GM18867 (cell line): ENCODE results near the gene CARD11.

Experiments used
- ATAC-seq: cut with Tn5 transposase; IDR thresholded peaks from one replicate; pipeline ENCODE4 v1.9.1; 2021; ENCODE audit warnings: mild to moderate bottlenecking, moderate library complexity; ENCODE audit not compliant: unreplicated experiment

Gene CARD11

DNA sequence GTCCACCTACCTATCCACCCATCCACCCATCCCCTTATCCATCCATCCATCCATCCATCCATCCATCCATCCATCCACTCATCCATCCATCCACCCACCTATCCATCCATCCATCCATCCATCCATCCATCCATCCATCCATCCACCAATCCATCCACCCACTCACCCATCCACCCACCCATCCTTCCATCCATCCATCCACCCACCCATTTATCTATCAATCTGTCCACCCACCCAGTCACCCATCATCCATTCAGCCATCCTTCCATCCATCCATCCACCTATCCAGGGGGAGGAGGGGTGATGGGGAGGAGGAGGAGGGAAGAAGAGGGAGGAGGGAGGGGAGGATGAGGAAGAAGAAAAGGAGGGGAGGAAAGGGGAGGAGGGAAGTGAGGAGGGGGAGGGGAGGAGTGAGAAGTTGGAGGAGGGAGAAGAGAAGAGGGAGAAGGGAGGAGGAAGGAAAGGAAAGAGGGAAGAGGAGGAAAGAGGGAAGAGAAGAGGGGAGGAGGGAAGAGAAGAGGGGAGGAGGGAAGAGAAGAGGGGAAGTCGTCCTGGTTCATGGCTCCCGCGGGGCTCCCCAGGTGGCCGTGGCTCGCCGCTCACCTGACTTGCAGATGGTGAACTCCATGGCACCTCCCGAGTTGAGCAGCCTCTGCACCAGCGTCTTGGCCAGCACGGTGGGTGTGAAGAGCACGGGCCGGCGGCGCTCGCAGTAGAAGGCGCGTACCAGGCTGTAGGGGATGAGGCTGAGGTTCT, 130.8 kb downstream of the CARD11 start:
- no peak for ATAC-seq

DNA sequence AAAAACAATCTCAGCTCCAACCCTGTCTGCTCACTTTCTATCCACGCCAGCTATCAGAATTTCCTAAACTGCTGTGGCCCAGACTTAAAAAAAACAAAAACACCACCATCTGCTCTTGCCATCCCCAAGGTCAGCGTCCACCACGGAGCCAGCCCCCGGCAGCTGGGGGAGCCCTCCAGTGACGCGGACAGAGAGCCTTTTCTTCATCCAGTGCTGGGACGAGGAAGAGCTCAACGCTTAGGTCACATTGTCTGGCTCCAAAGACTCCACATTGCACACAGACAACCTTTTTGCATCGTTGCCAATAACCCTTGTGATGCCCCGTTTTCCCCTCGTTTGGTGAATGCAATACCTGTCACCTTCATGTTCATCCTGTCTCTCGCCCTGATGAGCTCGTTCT, 132.2 kb downstream of the CARD11 start:
- ATAC-seq = no peak

DNA sequence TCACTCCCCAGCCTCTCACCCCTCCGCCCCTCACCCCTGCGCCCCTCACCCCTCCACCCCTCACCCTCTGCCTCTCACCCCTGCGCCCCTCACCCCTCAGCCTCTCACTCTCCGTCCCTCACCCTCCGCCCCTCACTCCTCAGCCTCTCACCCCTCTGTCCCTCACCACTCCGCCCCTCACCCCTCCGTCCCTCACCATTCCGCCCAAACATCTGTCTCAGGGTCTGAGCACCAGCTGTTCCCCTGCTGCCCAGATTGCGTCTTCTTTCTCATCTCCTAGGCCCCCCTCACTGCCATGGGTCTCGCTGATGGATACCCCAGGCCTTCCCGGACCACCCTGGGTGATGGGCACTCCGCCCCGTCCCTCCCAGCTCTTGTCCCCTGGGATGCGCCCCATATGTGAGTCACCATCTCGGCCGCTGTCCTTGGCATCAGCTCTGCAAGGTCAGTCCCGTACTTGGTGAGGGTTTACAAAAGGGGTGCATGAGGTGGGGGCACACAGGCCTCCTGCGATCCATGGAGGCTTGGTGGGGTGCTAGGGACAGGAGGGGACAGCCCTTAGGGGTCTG, 134.1 kb downstream of the CARD11 start:
- no peak for ATAC-seq

DNA sequence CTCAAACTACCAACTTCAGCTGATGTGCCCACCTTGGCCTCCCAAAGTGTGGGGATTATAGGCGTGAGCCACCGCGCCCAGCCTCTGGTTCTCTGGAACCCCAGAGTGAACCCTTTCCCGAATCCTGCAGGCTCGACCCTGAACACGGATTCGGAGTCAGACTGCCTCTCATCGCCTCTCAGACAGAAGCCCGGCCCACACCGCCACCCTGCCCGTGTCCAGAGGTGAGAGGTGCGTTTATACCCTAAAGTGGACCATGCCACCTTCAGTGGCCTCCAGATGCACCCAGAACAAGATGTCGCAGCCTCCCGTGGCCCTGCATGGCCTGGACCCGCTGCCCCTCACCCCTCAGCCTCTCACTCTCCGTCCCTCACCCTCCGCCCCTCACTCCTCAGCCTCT, 134.6 kb downstream of the CARD11 start:
- ATAC-seq = no peak

DNA sequence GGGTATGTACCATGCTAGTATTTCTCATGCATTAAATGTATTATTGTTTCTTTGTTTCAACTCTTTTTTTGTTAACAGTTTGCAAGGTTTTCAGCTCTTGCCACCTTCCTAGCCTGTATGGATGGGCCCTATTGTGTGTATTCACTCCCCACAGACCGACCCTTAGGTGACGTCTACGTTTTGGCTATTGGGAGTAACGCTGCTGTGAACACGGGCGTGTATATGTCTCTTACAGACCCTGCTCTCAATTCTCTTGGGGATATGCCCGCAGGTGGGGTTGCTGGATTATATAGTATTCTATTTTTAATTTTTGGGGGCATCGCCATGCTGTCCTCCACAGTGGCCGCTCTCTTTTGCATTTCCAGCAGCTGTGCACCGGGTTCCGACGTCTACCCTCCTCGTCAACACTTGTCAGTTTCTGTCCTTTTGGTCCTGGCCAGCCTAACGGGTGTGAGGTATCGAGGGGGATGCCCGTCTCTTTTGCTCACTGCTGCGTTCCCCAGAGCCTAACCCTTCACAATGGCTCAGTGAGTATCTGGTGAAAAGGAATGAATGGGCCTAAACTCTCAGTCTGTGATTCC, 135.5 kb downstream of the CARD11 start:
- ATAC-seq = no peak

DNA sequence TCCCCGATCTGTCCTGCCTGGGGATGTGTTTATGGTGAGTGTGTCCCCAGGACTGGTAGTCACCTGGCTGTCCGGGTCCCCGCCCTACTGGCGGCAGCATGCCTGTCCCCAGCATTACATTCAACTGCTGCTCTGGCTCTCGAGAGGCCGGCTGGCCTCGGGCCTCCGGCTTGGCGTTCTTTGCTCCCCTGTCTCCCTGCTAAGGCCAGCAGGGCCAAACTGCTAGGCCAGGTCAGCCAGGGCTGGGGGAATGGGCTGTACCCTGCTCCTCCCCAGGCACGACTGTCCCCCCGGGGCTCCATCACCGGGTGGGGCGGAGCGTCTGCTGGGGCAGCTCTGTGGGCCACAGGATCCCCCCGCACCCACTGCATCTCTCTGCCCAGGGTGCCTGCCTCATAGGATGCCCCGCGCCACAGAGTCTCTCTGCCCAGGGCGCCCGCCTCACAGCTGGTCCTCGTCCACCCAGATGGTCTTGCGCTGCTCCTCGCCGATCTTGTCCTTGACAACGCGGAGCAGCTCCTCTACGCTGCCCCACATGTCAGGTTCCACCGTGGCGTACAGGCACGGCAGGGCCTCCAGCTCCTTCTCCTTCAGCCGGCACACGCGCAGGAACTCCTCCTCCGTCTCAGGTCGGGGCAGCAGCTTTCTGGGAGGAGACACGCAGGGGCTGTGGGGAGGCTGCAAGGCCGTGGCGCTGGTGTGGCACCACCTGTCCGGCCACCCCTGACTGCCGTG, 137.3 kb downstream of the CARD11 start:
- ATAC-seq = no peak

DNA sequence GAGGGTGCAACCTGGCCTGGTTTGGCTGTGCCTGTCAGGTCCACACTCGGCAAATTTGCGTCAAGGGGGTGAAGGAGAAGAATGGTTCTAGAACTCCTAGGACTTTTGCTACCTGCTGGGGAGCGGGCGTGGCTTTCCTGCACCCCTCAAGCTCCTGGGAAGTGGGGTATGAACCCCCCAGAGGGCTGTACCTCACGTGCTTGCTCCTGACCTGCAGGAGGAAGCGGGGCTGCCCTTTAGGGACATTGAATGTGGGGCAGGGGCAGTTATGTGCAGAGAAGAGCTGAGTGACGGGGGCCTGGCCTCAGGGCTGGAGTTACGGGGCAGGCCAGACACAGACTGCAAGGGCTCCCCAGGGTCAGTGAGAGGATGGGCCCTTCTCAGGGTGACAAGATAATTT, 138.2 kb downstream of the CARD11 start:
- ATAC-seq = no peak

DNA sequence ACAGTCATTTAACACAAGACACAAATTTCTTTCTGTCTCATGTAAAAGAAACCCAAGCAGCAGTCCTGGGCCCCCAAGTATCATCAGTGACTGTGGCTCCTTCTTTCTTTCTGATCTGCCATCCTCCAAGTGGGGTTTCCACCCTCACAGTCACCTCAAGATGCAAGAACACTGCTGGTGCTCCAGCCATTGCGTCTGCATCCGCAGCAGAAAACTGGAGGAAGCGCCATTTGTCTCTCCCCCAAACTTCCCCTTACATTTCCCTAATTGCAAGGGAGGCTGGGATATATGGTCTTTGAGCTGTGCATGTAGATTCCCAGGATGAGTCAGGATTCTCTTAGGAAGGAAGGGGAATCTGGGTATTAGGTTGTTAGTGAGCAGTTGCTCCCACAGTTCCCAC, 138.6 kb downstream of the CARD11 start:
- no peak for ATAC-seq

DNA sequence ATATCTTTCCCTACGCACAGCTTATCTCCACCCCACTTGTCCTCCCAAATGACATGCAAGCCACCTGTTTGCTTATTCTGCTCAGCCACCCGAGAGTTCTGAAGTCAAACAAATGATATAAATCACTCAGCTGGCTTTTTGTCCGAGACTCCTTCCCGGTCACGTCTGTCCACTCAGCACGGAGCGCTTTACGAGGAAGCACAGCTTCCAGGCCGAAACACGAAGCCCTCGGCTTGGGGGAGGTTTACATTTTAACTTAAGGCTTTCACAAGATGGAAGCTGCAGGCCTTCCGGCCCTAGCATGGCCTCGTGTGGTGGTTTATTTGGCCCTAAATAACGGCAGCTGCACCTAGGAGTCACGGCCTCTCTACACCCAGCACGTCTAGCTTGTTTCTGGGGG, 139.5 kb downstream of the CARD11 start:
- no peak for ATAC-seq

DNA sequence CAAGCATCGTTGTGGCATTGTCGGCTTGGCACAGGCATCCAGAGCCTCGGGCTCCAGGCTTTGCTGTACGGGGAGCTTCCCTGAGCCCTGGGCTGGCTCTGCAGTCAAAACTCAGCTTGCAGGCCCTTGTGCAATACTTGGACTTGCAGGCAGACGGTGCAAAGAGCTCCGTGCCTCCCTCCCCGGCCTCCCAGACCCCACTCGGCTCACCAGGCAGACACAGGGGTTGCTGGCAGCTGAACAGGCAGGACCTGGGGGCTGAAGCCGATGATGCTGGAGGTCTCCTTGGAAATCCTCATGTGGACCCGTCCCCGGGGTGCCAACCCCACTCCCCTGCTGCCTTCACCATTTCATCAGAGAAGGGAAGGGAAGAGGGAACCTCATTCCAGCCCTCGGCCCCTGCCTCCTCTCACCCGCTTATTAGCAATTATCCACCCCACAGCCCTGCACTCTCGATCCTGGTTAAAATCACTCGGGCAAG, 139.9 kb downstream of the CARD11 start:
- ATAC-seq = no peak

DNA sequence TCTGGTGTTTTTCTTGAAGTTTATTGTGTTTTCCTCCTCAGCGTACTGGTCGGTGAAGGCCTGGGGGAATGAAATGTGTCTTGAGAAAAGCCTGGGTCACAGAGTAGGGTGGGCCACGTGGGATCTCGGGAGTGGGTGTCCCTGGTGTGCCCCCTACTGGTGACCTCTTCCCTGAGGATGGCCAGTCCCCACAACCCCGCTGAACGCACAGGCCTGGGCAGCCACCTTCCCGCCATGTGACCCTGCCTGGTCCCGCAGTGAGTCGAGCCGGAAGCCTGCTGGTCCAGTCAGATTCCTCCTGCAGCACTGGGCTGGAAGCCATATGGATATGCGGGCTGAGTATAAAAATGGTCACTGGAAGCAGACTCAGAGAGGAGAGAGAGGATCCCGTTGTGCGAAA, 146.6 kb downstream of the CARD11 start:
- ATAC-seq = no peak

DNA sequence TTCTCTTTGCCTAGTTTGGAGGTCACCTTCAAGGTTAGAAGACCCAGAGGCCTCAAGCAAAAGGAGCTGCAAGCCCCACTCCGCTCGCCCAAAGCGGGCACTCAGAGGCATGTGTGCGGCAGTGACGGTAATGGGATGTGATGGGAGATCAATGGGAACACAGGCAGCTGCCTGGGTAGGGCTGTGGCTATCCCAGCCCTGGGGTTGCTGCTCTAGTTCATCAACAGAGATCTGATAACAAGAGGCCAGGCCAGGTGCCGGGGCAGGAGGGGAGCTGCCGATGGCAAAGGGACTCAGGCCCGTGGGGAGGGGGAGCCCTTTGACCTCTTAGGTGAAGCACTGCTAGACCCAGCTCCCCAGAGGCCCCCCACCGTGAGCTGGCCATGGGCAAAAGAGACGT, 147.5 kb downstream of the CARD11 start:
- ATAC-seq = no peak

DNA sequence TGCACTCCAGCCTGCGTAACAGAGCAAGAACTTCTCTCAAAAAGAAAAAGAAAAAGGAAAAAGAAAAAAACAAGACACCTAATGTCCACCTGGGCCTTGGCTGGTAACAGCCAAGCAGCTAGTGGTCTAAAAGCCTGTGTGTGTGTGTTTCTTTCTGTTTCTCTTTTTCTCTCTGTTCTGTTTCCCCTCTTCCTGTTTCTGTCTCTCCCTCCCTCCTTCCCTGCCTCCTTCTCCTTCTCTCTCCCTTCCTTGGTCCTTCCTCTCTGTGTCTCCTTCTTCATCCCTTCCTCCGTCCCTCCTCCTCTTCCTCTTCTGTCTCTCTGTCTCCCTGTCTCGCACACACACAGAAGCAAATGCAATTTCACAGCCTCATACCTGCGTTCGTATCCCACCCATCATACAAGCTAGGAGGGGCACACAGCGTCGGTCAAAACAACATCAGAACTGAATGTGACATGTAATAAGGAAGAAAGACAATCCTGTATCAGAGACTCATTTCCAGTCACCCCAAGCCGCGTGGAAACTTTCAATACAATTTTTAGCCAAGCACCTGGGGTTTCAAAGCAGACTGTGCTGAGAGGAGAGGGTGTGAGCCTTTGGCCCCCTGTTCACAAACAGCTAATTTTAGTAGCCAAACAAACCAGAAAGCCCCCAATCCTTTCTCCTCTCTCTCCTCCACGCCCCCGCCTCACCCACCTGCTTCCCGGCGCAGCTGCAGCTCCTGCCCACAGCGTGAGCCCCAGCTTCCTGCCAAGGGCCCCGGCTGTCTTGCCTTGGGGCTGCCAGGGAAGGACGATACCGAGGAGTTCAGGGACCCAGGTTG, 149.3 kb downstream of the CARD11 start:
- peak; percentile 71 for ATAC-seq

DNA sequence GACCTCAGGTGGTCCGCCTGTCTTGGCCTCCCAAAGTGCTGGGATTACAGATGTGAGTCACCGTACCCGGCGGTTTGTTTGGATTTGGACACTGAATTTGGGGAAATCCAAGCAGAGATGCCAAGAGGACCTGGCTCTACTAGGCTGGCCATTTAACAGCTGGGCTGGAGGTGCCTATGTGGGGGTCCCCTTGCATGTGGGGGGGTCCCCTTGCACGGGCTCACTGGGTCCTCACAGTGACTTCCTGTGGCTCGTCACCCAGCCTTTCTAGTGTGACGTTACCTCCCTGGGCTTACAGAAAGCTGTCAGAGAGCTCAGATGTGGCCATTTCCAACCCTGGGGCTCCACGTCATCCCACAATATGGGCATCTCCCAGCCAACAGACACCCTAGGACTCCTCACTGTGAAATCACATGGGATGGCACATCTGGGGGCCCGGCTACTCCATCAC, 150.2 kb downstream of the CARD11 start:
- no peak for ATAC-seq

DNA sequence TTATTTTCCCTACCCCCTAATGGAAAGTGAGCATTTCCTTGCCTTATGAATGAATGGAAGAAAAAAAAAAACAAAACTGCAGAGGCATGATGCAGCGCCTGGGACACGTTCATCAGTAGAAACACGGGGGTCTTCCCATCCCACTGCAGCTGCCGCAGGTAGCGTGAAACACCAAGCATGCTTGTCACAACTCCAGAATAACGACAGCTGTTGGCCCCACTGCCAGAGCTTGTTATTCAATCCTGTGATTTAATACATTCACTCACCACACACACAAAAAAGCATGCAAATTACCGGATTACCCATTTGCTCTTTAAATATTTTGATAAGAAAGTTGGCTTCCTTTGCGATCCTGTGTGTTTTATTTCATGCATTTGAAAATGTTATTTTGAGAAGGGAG, 151.1 kb downstream of the CARD11 start:
- ATAC-seq = no peak

DNA sequence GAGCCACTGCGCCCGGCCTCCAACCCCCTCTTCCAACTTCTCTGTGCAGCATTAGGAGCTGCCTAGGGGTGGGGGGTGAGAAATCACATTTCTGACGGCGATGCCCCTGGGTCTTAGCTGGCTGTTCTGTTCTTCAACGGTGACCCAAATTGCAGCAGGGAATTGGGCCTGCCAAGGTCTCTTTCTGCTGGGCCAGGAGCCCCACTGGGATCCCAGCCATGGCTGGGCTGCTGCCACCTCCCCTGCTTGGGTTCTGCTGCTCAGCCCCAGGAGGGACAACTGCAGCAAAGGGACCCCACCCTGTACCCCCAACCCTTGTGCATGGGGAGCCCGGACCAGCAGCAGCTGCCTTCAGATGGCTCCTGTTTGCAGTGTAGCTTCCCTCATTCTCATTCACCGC, 155.9 kb downstream of the CARD11 start:
- no peak for ATAC-seq

DNA sequence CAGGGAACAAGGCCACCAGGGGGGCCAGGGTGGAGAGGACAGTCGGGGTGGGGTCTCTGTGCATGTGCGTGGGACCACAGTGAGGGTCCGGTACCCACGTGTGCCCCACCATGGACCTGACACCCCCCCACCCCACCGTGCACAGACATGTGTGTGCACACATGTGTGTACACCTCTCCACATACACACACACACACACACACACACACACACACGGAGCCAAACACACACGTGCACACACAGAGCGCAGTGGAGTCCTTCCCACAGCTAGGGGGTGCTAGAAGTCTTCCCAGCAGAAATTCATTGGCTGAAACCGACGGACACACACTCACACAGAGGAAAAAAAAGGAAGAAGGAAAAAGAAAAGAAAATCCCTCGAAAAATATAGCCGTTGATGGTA, 156.8 kb downstream of the CARD11 start:
- ATAC-seq = no peak

DNA sequence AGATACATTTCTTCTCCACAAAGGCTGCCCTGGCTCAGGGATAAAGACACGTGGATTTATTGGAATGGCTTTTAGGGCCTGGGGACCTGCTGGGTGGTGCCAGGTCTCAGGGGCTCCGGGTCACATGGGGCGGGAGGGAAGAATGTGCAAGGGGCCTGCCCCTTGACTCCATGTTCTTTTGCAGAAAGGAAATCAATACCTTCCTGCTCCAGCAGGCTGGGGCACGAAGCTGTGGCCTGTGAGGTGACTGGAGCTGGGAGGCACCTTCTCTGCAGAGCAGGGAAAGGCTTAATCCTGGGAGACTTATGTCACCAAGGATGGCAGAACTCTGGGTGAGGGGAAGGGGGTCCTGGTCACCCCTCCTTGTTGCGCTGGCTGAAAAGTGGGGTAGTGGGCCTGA, 157.3 kb downstream of the CARD11 start:
- ATAC-seq = no peak

DNA sequence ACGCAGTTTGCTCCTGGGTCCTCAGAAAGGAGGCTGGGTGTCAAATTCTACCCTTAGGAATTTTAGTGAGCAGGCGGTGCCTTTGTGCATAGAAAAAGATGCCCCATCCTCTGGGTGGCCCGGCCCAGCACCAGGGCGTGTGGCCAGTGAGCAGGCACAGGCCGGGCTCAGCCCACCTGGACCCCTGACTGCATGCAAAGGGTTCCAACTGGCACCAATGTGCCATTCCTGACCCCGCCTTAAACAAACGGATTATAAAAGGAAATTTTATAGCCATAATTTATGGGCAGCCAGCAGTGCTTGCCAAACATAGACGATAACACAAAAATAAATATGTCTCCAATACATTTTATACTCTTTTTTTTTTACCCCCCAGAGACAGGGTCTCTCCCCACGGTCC, 159.5 kb downstream of the CARD11 start:
- ATAC-seq = no peak

DNA sequence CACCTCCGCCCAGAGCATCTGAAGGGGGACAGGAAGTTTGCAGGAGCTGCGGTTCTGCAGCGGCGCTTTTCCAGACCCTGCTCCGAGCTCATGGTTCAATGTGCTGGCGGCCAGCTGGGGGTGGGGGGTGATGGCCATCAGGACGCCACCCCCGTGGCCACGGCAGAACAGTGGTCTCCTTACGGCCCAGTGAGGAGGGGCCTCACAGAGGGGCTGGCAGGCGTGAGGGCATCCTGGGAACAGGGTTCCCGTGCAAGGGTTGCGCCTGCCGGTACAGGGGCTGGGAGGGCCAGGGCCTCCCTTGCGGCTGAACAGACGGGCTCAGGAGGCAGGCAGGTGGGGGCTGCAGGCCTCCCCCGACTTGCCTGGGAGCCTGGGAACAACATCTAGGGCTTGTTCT, 160.6 kb downstream of the CARD11 start:
- no peak for ATAC-seq

DNA sequence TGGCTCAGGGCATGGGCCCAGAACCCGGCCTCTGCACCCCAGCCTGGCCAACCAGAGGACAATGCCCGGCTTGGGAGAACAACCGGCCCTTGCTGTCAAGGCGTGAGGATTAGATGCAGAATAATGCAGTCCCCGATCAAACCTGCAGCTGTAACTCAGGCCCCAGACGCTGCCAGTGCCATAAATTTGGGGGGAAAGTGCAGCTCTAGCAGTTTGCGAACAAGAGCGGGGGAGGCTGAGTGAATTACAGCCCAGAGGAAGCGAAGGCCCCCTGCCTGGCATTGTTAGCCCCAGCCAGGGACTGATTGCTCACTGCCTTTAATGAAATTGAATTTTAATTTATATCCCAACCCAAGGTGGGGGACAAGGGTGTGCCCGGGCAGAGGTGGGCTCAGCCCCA, 161.6 kb downstream of the CARD11 start:
- no peak for ATAC-seq
